Activated naive CD4-positive, alpha-beta T cell treated with anti-CD3 and anti-CD28 coated beads, Interleukin-2, amount 50 U/mL, for 16 hours (primary cell): ENCODE measurements around the gene TMEM30B.
"Not testable (repeated sequence)": the region's sequence is repeated elsewhere in the genome, so short reads cannot be mapped to it uniquely, and the experiment has no call there.

ENCODE experiments used
- DNase-seq: peaks from one replicate; pipeline ENCODE4 v3.0.0-alpha.2; 2020

The TMEM30B gene, protein sequence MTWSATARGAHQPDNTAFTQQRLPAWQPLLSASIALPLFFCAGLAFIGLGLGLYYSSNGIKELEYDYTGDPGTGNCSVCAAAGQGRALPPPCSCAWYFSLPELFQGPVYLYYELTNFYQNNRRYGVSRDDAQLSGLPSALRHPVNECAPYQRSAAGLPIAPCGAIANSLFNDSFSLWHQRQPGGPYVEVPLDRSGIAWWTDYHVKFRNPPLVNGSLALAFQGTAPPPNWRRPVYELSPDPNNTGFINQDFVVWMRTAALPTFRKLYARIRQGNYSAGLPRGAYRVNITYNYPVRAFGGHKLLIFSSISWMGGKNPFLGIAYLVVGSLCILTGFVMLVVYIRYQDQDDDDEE

DNA sequence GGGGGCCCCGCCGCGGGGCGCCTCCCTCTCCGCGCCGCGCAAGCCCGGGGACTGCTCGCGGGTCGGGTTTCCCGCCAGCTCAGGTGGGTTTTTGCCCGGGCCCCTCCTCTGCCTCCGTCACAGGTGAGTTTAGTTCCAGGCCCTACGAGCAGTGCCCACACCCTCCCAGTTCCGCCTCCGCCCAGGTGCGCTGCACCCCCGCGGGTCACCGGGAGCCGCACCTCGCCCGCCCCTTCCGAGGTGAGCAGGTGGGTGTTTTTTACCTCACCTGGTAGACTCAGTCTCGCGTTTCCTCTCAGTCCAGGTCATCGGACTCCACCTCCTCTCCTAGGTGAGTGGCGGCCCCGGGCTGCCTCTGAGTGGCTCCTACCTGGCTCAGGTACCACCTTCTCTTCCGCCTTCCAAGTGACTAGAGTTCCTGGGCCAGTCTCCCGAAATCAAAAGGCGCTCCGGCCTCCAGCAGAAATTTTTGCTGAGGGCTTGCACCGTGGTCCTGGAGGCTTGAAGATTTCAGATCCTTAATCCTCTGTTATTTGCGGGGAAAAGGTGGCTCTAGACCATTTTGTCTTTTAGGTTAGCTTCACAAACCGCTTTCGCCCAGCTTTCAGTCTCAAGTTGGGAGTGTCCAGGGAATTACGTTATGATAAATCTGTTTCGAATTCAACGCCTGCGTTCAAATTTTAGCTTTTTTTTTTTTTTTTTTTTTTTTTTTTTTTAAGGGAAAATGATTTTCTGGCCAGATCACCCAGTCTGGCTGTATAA is at the start of gene TMEM30B:
TMEM30B (minus strand) TSS at position 153 of the 762 bp plus-strand sequence. CDS start 191 bp downstream, outside the sequence.
- DNase-seq: peak; percentile 46

DNA sequence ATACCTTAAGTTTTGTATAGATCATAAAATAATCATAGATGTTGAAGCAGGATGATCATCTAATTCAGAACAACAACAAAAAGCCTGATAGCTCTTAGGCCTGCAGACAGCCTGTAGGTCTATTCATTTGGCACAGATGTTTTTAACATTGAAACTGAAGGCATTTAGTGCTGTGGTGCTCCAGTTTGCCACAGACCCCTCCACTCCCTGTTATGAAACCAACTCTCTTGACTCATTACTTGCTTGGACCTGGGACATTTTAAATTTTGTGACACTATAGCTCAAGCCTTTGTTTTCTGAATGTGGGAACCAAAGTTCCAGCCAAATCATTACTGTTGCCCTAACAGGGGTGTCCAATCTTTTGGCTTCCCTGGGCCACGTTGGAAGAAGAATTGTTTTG is 49.4 kb upstream of the TMEM30B start:
- no peak for DNase-seq

DNA sequence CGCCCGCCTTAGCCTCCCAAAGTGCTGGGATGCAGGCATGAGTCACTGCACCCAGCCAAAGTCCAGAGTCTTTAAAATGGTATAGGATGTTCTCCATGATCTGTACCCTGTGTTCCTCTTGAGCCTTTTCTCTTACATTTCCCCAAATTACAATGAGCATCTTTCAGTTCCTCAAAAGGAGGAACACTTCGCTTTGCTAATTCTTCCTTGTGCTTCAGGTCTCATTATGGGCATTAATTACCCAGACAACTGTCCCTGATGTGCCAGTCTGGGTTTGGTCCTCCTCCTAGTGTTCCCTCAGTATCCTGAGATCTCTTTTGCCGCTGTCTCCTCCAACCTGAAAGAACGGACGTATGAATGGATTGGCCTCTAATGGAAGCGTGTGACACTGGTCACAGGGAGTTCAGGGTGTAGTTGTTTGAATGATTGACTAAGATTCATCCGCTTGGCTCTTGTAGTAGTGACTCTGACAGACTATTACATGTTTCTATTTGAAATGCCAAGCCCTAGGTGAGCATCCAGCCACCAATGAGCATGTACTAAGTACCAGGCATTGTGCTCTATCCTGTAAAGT is 48.4 kb upstream of the TMEM30B start:
- DNase-seq: no peak

DNA sequence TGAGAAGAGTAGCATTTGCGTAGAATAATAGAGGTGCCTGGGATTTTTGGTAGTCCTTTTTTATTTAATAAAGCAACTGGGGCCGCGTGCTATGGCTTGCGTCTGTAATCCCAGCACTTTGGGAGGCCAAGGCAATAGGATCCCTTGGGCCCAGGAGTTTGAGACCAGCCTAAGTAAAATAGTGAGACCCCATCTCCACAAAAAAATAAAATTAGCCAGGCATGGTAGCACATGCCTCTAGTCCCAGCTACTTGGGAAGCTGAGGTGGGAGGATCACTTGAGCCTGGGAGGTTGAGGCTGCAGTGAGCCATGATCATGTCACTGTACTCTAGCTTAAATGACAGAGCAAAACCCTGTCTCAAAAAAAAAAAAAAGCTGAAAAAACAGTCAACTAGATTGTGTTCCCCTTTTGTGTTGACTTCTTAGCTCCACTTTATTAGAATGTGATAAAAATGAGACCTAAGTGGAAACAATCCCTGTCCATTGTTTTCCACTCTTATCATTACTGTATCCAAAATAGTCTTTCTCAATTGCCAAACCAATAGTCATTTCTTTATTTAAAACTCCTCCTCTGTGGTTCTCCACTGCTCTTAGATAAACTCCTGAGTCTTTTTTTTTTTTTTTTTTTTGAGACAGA is 47.6 kb upstream of the TMEM30B start:
- no peak for DNase-seq

DNA sequence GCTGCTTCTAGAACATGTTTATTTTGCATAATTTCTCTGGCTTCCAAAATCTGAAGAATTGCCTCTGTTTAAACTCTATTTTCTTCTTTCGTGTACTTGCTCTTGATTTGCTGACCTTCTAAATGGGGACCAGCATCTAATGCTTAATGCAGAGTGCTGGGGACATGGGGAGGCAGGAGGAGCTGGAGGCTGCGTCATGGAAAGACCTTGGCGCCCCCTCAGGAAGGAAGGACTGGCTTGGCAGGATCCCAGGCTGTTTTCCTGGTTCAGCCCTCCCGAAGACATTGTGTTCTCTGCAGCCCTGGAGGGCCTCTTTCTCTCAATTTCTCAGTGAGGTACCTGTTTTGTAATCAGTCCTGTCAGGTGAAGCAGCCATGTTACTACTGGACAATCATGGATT is 45.7 kb upstream of the TMEM30B start:
- no peak for DNase-seq

DNA sequence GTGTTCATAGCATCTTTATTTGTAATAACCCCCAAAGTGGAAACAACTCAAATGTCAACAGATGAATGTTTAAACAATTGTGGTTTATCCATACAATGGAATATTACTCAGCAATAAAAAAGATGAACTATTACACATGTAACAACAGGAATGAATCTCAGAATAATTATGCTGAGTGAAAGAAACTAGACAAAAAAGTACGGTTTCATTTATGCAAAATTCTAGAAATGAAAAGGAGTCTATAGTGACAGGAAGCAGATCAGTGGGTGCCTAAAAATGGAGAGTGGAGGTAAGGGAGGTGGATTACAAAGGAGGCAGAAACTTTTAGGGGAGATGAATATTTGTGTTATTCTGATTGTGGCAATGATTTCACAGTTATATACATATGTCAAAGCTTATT is 45.0 kb upstream of the TMEM30B start:
- DNase-seq: no peak

DNA sequence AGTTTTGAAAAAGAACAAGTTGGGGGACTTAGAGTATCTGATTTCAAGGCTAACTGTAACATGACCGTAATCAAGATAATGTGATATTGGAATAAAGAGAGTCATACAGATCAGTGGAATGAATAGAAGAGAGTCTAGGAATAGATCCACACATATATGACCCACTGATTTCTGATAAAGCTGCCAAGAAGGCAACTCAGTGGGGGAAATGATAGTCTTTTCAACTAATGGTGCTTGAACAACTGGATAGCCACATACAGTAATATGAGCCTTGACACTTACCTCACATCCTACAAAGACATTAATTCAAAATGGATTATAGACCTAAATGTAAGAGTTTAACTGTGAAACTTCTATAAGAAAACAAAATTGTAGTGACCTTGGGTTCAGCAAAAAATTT is 44.0 kb upstream of the TMEM30B start:
- DNase-seq: no peak

DNA sequence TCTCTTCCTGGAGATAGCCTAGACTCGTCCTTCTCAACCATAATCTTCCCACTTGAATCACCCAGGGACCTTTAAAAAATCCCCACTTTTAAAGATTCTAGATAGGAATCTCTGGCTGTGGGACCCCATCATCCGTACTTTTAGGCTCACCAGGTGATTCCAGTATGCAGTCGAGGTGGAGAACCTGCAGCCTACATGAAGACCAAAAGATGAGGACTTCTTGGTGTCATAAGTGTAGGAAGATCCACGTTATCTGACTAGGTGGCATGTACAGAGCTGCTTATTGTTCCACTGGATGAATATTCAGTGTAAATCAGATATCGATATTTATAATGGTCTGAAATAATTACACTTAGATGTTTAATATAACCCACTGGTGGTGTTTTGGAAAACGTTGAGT is 42.8 kb upstream of the TMEM30B start:
- no peak for DNase-seq

DNA sequence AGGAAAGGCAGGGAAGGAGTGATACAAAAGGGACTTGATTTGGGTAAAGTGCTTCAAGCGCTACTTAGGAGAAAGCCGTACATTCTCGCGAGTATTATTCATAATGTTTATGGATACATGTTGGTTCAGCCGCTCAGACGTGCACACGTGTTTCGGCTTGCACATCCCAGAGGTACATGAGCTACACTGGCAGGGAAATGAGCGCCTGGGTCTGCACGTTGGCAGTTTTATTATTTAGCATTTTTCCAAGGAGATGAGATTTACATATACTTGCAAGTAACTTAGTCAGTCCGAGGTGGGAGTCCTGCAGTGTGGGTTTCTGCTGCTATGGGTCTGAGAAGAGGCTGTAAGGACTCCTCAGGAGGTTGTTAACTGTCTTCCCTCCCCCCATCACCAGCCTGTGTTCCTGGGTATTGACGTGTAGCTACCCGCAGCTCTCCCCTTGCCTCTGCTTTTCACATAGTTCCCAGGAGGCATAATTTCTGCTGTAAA is 41.7 kb upstream of the TMEM30B start:
- peak; percentile 41 for DNase-seq

DNA sequence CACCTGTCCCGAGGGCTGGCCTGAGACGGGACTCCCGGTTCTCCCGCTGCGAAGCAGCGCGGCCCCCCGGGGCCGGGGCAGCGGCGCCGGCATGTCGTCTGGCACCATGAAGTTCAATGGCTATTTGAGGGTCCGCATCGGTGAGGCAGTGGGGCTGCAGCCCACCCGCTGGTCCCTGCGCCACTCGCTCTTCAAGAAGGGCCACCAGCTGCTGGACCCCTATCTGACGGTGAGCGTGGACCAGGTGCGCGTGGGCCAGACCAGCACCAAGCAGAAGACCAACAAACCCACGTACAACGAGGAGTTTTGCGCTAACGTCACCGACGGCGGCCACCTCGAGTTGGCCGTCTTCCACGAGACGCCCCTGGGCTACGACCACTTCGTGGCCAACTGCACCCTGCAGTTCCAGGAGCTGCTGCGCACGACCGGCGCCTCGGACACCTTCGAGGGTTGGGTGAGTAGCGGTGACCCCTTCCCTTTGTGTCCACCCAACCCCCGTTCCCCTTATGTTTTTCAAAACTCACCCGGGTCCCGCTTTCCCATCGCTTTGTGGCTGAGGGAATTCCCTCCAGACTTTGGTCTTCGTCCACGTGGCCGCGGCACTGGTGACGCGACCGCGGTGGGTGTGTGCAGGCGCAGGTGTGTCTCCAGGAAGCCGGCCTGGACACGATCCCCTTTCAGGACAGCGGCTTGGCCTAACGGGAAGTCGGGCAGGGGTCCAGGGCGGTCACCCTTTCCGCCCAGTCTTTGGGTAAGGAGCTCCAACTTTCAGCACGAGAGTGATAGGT is 41.1 kb upstream of the TMEM30B start:
- peak; percentile 39 for DNase-seq

DNA sequence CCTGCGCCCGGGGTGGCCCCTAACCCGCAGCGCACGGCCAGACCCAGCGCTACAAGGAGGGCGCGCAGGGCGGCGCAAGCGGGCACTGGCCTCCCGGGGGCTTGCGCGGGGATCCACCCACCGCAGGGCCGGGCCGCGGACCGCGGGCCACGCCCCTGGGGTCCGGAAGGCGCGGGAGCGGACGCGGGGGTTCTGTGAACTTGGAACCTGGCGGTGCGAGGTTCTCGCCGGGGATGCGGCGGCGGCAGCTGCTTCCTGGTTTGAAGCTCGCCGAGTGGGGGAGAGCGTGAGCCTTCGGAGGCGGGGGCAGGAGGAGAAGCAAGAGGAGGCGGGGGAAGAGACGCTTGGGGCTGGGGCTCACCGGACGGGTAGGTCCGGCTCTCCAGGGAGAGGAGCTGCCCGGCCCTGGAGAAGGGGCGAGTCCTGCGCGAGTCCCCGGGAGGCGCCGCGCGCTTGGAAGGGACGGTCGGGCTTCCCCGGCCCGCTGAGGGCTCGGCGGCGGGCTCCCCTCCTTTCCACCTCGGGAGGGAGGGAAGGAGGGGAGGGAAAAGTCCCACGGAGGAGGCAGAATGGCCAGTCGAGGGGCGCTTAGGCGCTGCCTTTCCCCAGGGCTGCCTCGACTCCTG is 40.4 kb upstream of the TMEM30B start, which contains the start of gene PRKCH:
PRKCH (plus strand) TSS at position 195 of the 626 bp plus-strand sequence. CDS start 523 bp downstream, outside the sequence.
- peak; percentile 85 for DNase-seq

DNA sequence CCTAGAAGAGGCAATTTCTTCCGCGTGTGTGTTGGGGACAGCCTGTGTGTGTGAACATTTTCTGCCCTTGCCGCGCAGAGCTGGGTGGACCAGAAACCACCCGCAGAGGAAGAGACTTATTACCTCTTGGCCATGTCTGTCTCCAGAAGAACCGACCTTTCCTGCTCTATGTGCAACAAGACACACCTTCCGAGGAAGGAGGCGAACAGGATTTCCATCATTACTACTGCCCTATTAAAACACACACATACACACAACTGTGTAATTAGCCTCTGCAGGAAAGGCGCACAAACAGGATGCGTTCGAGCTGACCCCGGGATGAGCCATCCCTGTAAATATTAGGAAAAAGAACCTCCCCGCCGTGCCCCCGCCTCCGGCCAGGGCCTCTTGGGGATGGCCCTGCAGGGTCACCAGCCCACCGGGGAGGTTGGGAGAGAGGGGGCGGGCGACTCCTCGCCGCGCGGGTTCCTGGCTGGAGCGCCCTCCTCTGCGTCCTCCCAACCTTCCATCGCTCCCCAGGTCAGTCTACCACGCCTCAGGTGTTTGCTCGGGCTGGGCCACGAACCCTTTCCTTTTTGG is 39.8 kb upstream of the TMEM30B start:
- DNase-seq: no peak

DNA sequence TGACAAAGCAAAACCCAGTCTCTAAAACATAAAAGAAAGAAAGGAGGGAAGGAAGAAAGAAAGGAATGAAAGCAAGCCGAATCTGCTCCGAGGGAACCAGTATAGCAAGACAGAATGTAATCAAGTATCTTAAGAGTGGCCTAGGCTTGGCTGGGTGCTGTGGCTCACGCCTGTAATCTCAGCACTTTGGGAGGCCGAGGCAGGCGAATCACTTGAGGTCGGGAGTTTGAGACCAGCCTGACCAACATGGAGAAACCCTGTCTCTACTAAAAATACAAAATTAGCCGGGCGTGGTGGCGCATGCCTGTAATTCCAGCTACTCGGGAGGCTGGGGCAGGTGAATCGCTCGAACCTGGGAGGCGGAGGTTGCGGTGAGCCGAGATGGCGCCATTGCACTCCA is 39.0 kb upstream of the TMEM30B start:
- DNase-seq: not testable (repeated sequence)

DNA sequence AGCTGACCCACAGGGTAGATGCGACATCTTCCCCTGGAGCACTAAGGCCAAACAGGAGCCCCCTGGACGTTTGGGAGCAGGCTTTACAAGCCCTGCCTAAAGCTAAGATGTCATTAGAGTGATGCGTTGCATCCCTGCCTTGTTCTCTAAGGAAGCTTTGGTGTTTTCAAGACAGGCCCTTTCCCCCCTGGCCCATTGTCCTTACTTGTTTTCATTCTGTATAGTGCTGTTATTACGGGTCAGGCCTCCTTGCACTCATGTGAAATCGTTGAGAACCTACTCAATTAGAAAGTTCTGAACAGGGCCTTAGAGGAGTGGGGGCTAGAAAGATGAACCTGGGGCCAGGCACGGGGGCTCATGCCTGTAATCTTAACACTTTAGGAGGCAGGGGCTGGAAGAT is 38.6 kb upstream of the TMEM30B start:
- no peak for DNase-seq

DNA sequence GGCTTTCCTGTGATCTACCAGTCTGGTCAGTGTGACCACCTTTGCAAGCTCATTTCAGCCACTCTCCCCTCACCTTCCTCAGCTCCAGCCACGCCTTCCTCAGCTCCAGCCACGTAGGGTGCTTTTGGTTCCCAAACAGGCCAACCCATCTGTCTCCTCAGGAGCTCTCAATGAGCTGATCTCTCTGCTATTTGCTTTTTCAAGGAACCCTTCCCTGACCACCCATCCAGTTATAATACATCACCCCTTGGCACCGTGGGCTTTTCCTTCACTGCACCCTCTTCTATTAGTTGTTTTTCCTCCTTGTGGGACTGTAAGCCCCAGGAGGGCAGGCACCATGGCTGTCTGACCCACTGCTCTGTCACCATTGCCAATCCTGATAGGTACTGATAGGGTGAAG is 37.9 kb upstream of the TMEM30B start:
- DNase-seq: no peak

DNA sequence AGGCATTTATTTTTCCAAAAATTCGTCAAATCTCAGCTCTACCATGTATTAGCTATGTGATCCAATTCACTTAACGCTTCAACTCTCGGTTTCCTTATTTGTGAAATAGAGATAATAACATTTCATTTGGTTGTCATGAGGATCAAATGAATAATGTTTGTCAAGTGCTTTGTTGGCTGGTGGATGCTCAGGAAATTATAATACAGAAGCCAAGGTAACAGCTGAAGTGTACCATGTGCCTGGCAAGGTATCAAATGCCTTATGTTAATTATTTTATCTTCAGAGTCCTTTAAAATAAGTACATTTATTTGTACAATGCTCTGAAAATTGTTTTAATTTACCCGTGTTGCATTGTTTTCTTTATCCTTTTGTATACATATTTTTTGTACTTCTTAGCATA is 34.2 kb upstream of the TMEM30B start:
- no peak for DNase-seq

DNA sequence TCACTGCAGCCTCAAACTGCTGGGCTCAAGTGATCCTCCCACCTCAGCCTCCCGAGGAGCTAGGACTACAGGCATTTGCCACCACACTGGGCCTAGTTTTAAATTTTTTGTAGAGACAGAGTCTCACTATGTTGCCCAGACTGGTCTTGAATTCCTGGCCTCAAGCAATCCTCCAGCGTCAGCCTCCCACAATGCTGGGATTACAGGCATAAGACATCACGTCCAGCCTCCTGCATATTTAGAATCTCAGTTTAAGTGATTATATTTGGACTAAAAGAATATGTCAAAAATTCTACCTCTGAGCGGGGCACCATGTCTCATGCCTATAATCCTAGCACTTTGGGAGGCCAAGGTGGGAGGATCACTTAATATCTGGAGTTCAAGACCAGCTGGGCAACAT is 27.6 kb upstream of the TMEM30B start:
- DNase-seq: not testable (repeated sequence)

DNA sequence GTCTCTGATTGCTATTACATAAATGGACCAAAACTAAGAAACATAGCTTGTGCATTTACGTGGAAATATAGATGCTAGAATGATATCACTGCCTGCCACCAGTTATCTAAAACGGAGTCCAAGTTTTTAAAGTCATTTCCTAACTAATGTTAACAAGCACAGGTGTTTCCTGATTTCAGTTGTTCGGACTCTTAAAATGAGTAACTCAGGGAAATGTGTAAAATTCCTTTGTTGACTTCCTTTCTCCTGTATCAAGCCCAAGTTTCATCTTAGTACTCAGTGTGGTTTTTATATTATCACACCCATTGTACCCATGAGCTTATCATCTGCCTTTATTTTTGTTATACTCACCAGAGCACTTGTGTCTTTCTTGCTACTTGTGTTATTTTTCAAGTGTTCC is 27.1 kb upstream of the TMEM30B start:
- DNase-seq: no peak

DNA sequence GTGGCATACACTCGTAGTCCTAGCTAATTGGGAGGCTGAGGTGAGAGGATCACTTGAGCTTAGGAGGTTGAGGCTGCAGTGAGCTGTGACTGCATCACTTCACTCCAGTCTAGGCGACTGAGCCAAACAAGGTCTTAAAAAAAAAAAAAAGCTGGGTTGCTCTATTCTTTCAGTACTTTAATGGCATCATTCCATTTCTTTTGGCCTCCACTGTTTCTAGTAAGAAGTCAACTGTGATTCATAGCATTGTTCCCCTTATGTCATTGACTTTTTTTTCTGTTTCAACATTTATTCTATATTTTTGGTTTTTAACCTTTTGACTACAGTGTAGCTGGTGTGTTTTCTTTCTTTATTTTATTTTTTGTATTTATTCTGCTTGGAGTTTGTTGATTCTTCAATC is 23.6 kb upstream of the TMEM30B start:
- no peak for DNase-seq

DNA sequence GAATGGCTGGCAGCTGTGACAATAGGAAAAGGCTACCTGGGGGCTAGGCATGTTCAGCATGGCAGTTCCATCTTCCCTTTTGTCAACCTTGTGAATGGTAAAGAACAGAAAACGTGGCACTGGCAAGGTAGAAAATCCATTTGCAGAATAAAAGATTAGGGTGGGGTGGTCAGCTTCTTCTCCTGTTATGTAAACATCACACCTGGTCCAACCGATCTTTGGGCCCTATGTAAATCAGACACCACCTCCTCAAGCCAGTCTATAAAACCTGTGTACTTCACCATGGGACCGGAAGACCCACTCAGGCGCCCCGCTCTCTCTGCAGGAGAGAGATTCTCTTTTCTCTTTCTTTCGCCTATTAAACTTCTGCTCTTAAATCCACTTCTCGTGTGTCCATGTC is 19.6 kb upstream of the TMEM30B start:
- no peak for DNase-seq

DNA sequence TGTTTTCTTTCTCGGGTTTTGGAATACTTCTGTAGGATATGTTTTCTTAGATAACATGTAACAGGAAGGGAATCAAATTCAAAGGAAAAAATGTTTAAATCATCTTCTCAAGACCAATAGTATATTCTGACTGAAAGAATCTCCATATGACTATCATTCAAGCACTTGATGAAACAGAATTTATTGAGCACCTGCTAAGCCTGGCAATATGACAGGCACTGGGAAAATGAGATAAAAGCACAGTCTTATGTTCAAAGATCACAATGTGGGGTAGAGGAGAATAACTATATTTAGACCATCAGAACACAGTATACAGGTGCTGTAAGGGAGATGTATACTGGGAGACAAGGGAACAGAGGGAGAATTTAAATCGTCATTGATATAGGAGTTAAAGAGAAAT is 19.1 kb upstream of the TMEM30B start:
- DNase-seq: no peak

DNA sequence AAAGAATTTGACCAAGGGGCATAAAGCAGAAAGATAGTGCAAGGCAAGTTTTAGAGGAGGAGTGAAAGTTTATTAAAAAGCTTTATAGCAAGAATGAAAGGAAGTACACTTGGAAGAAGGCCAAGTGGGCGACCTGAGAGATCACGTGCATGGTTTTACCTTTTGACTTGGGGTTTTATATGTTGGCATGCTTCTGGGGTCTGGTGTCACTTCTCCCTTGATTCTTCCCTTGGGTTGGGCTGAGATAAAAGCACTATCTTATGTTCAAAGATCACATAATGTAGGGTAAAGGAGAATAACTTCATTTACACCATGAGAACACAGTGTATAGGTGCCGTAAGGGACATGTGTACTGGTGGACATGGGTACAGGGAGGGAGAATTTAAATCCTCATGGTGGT is 17.7 kb upstream of the TMEM30B start:
- no peak for DNase-seq
